Amniotic epithelial cell (primary cell): ENCODE measurements around the gene CIRBP.
A peak's percentile ranks its signal among the peaks of the same experiment; 100 is the strongest.

Experiments
- DNase-seq: peaks from one replicate; pipeline ENCODE4 v3.0.0-alpha.2; 2010; ENCODE audit warnings: low read depth

Gene CIRBP

DNA sequence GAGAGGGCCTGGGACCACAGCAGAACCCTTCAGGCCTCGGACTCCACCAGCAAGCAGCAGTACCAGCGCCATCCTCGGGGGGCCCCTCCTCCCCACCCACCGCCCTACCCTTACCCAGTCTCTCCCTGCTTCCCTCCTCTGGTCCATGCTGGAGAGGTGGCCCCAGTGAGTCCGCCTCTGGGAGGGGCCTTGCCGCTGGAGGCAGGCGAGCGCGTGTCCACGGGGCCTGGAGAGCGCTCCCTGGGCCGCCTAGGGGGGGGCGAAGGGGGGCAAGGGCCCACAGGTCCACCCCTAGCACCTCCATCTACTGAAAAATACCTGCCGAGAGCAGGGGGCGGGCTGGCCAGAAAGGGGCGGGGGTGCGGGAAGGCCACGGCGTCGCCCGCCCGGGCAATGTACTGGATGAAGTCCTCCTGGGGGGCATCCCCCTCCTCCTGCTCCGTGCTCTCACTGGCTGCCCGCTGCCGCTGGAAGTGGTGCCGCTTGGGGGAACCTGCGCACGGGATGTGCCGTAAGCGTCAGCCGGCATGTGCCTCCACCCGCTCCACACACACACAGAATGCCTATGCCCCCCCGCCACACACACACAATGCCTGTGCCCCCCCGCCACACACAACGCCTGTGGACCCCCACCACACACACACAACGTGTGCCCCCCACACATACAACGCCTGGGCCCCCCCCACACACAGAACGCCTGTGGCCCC lies 38.2 kb upstream of the CIRBP start:
- no peak for DNase-seq

DNA sequence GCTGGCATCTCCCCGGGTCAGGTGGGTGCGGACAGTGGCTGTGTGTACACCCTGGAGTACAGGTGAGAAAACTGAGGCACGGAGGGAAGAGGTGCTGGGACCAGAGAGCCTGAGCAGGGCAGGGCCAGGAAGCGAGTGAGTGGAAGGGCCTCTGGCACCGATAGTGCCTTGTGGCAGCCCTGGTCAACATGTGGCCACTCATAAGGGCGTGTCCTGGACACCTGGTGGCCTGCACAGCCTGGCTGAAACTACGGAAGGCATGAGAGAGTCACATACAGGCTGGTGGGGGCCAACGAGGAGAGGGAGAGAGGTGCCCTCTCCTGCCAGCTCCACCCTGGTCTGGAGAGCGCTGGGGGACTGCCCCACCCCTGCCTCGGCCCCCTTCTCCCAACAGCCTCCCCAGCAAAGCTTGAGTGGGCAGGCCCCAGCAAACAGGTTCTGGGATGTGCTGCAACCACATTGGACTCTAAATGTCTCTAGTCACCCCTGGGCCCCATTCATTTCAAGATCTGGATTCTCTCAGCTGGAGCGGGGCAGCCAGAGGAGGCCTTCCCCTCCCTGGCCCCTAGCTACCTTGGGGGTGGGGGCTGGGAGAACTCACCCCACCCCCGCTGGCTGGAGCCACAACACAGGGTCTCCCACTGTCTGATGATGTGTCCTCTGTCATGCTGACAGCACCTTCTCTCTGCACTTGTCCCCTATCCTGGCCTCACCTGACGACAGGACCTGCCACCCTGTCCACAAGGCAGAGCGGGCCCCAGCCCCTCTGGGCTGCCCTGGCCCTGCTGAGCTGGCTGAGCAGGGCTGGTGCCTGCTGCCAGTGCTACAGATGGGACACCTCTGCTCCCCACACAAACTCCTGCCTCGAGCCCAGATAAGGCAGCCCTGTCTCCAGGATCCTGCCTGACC lies 37.1 kb upstream of the CIRBP start:
- DNase-seq = no peak

DNA sequence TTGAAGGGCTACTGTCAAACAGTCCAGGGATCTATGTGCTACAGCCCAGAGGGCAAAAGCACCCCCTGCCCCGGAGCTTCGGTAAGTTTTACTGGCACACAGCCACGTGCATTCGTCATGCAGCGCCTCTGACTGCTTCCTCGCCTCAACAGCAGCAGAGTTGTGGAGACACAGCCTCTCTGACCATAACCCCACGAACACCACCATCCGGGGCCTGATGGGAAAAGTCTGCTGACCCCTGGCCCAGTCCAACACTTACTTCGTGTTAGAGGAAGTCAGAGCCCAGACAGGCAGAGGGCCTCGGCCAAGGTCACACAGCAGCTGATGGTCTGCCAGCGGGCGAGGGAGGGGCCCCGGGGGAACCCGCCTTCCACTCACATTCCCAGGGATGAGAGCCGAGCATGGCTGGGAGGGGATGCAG lies 36.5 kb upstream of the CIRBP start:
- peak; percentile 84 for DNase-seq

DNA sequence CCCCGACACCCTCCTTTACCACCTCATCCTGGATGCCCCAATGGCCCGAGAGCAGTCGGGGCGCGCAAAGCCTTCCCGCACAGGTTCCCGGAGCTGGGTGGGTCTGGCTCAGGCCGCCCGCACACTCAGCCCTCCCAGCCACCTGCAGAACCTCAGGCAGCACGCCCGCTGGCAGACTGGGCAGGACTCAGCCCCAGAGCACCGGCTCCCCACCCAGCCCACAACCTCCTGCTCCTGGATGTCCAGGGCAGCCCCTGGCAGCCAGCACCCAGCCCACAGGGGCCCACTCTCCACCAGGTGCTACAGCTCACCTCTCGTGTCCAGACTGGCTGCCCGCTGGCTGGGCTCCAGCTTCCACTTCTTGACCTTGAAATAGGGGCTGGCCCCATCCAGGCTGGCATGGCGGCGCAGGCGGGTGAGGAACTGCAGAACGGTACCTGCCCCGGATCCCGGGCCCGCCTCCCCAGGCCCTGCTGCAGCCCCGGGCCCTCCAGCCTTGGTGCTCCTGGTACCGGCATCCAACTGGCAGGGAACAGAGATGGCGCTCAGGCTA lies 35.9 kb upstream of the CIRBP start:
- no peak for DNase-seq

DNA sequence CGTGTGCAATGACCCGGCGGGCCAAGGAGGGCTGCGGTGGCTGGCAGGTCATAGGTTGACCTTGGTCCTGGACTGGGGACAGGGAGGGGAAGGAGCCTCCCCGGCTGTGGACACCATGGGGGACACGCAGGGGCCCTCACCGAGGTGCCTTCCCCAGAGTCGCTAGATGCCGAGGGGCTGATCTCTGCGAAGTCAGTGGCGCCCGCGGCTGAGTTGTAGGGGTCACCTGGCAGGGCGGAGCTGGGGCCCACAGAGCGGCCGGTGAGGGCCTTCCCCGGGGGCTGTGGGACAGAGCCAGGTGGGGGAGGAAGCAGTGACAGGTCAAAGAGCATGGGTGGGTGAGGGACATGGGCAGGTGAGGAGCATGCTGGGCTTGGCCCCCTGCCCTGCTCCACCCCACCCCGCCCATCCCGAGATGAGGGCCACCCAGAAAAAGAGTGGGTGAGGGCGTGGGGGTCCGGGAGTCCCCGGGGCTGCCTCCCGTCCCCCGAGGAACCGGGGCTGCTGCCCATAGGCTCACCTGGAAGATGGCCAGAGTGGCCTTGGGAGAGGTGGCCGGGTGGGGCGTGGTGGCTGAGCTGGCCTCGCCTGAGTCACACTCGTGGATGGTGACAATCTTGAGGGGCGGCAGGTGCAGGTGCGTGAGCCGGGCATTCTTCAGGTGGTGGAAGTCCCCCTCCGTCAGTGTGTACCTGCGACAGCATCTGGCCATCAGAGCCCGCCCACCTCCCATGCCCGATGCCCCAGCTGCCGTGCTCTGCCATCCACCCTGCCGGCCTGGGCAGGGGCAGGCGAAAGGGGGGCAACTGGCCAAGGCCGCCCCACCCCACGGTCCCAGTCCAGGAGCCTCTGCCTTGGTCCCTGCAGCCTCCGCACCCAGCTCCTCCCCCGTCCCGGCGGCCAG lies 34.8 kb upstream of the CIRBP start:
- DNase-seq = no peak

DNA sequence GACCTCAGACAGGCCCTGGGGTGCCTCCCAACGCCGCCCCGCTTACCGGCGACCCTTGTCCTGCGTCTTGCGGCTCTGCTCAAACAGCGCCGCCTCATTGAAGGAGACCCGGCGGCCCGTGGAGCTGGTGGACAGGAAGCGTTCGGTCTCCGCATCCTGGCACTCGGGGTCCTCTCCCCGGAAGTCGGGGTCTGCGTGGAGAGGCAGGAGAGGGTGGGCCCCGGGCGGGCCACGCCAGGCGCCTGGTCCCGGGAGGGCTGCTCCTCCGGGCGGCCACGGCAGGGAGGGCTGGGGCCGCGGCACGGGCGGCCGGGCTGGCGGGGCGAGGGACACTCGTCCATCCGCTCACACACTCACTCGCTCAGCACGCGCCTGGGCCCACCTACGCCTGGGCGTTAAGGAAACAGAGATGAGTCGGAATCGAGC lies 34.2 kb upstream of the CIRBP start:
- no peak for DNase-seq

DNA sequence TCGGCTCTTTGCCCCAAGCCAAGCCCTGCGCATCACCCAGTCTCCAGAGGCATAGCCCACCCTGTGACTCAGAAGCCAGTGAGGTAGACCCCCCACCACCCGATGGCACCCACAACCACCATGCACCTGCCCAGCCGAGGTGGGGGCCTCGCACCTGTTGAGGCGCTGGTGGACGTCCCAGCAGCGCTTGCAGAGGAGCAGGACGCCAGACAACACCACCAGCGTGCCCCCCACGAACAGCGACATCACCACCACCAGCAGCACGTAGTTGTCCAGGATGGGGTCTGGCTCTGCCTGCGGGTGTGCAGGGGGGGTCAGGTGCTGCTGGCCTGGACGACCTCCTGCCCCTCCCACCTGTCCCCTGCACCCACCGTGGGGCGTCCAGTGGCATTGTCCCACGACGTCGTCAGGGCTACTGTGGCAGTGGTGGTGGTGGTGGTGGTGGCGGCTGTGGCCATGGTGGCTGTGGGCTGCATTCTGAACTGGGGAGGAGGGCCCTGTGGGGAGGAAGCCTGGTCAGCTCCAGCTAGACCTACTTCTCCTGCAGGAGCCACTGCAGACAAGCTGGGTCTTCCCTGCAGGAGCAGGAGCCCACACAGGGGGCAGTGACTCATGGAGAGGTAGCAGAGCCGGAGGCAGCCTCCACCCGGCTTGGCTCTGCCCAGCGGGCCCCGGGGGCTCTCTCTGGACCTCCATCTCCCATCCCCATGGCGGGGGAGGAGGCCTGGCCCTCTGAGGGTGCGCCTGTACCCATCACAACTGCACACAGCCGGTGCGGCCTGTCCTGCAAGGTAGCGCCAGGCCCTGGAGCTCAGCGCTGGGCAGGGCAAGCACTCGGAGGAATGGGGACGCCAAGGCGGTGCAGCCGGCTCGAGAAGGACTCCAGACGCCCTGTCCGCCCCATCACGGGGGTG lies 33.2 kb upstream of the CIRBP start:
- DNase-seq = peak; percentile 57

DNA sequence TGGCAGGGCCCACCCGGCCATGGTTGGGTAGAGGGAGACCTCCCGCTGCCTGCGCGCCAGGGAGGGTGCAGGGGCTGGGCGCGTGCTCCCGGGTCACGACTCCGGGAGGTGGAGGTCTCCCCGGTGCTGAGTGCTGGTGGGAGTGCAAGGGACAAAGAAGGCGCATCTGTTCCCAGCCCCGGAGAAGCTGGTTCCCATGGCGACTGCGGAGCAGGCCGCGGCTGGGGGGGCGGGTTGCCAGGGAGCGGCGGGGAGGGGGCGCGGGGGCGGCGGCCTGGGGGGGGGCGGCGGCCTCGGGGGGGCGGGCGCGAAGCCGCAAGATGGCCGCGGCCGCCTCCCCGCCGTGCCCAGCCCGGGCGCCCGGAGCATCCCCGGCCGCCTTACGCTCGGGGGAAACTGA lies 32.6 kb upstream of the CIRBP start:
- no peak for DNase-seq

DNA sequence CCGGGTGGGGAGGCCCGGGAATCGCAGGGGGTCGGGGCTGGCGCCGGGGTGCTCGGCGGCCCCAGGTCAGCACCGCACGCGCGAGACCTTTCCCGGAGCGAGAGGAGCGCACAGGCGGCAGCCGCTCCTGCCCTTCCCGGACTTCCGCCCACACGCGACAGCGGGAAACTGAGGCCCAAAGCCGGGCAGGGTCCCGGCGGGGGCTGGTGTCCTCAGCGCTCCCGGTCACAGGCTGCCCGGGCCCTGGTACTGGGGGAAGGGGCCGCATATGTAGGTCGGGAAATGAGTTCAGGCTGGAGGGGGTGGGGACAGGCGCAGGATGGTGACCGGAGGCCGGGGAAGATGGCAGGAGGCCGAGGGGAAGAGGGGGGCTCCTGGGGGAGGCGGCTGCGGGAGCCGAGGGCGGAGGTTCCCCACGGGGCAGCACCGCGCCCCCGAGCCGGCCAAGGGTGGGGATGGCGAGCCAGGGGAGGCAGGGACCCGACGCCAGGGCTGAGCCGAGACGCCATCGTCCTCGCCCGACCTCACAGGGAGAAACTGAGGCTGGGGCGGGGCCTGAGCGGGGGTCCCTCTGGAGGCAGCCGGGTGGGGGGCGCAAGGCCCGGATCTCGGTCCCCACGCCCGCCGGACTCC lies 32.0 kb upstream of the CIRBP start:
- no peak for DNase-seq

DNA sequence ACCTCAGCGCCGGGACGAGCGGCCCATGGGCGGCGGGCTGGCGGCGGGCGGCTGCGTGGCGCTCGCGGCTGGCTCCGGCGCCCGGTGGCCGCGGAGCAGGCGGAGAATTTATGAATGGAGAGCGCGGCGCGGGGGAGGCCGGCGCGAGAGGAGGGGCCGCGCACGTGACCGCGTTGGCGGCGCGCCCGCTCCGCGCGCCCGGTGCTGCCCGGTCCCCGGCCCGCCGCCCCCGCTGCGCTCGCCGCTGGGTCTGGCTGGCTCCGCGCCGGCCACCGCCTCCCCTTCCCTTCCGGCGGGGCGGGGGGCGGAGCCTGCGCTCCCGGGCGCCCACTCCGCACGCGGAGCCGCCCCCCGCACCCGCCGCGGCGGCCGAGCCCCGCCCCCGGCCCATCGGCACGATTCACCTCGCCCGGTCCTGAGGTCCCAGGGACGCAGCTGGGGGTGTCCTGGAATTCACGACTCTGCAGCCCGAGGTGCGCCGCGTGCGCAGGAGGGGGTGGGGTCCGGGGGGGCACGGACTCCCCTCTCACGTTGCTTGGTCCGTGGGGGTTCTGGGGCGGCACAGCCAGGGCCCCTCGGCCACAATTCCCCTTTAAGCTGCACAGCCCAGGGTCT lies 31.3 kb upstream of the CIRBP start, which contains the start of gene CBARP:
TSS of gene CBARP (minus strand) at position 252 of the 615 bp plus-strand sequence. CDS start 1,905 bp downstream, outside the sequence.
- DNase-seq = no peak

DNA sequence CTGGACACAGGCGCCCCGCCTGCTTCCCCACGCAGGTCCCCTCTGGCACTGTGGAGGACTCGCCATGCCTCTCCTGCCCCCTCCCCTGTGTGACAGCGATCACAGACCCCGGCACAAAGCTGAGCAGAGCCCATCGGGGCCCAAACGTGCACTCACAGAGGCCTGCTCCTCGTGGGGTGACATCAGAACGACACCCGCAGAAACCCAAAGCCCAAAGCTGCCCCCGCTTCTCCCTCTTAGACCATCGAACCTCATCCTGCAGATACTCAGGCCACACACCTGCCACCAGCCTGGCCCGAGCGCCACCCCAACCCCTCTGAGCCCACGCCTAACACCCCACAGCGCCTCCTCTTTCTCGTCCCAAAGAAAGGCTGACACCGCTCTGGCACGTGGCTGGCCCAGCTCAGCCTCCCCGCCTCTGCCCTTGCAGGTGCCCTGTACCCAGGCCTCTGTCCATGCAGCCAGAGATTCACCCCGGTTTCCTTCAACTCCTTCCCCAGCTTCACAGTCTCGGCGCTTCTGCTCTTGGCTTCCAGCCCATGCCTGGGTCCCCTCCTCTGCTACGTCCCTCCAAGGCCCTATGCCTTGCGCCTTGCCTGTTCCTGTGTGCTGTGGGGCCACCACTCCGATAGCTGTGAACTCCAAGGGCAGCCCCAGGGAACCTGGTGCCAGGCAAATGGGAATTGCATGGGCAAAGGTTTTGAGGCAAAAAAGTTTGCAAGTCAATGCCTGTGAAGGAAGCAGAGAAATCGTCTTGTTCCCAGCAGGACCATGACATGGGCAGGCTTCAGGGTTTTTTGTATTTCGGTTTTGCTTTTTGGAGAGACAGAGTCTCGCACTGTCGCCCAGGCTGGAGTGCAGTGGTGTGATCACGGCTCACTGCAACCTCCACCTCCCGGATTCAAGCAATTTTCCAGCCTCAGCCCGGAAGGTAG lies 30.5 kb upstream of the CIRBP start:
- no peak for DNase-seq

DNA sequence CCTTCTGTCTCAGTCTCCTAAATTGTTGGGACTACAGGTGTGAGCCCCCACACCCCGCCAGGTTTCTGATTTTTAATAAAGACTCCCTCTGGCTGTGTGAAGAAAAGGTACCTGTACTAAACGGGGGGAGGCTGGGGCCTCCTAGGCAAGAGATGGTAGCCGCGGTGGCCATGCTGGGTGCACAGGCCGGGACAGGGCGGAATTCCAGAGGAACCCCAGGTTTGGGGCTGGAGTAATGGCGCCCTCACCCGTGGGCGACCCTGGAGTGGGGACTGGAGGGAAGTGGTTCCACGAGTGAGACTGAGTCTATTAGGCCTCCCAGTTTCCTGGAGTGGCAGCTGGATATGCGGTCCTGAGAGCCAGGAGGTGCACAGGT lies 29.7 kb upstream of the CIRBP start:
- no peak for DNase-seq

DNA sequence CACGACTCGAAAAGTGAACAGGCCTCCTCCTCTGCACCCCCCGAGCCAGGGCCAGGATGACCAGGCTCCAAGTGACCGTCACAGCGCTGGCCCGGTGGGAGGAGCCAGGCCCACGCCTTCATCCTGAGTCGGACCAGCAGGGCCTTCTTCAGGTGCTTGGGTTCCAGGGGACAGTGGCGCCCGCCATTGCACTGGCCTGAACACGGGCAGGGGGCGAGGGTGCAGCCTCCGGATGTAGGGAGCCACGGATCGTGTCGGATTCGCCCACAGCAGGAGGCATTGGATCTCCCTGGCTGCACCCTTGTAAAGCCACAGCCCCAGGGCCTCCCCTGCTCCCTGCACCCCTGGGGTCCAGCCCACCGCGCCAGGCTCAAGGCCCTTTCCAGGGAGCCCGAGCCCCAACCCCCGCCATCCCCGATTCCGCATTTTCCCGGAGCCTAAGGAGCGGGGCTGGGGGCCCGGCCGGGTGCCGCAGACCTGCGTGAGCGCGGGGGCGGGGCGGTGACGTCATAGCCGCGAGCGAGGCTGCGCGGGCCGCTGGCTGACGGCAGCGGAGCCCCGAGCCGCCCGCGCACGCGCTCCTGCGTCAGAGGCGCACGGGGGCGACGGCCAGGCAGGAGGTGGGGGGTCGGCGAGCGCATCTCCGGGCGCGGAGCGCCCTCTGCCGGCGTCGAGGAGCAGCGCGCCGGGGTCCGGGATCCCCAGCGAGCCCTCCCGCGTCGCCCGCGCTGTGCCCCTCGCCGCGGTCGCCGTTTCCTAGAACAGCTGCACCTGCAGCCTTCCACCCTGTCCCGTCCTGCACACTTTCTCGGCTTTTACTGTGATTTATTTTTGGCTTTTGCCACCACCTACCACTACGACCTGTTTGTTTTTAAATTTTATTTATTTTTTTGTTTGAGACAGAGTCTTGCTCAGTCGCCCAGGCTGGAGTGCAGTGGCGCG lies 29.1 kb upstream of the CIRBP start:
- peak; percentile 84 for DNase-seq

DNA sequence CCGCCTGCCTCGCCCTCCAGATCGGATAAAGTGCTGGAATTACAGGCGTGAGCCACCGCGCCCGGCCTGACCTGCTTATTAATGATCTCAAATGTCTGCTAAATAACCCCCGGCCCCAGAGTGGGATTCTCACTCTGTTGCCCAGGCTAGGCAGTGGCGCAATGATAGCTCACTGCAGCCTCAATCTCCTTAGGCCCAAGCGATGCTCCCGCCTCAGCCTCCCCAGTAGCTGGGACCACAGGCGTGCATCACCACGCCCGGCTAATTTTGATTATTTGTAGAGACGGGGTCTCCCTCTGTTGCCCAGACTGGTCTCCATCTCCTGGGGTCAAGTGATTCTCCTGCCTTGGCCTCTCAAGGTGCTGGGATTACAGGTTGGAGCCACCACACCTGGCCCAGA lies 28.2 kb upstream of the CIRBP start:
- no peak for DNase-seq

DNA sequence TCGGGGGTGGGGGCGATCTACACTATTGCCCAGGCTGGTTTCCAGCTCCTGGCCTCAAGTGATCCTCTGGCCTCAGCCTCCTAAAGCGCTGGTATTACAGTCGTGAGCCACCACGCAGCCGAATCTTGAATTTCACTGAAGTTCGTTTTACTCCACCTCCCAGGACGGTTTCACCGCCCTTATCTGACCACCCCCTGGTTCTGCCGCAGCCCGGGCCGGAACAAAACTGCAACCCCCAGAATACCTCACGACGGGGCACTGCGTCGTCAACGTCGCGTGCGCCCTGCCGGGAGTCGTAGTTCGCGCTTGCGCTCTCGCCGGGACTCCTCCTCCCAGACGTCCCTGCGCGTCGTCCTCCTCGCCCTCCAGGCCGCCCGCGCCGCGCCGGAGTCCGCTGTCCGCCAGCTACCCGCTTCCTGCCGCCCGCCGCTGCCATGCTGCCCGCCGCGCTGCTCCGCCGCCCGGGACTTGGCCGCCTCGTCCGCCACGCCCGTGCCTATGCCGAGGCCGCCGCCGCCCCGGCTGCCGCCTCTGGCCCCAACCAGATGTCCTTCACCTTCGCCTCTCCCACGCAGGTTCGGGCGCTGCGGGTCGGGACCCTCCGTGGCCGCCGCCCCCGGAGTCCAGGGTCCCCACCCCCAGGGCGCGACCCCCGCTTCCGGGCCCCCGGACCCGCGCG lies 27.6 kb upstream of the CIRBP start, which contains the start of gene ATP5F1D:
TSS of gene ATP5F1D (plus strand) at position 335 of the 679 bp plus-strand sequence. CDS start at position 435, 100 bp downstream.
- DNase-seq = peak; percentile 95

DNA sequence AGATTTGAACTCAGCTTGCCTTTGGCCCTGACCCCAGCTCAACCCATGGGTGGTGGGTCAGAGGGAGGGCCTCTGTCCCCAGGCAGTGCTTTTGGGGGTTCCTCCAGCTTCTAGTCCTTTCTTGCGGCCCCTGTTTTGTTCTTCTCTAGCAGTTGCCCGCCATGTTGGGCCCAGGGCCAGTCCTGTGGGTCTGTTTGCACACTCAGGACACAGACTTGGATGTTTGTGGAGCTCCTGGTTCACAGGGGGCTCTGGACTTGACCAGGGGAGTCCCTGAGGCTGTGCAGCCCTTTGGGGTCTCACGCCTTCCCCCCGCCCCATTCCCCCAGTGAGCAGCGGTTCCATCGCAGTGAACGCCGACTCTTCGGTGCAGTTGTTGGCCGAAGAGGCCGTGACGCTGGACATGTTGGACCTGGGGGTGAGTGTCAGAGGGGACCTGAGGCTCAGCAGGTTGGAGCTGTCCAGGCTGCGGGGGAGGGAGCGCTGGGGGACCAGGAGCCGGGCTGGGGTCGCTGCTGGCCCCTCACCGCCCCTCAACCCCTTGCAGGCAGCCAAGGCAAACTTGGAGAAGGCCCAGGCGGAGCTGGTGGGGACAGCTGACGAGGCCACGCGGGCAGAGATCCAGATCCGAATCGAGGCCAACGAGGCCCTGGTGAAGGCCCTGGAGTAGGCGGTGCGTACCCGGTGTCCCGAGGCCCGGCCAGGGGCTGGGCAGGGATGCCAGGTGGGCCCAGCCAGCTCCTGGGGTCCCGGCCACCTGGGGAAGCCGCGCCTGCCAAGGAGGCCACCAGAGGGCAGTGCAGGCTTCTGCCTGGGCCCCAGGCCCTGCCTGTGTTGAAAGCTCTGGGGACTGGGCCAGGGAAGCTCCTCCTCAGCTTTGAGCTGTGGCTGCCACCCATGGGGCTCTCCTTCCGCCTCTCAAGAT lies 25.1 kb upstream of the CIRBP start:
- DNase-seq = peak; percentile 76
